Vagina (tissue), 2 donors: ENCODE measurements around the gene PAPPA.

Source experiments
- POLR2AphosphoS5 ChIP-seq, 2 donors: sonication (generic); formaldehyde crosslinking; IDR thresholded peaks; one replicate each; pipeline ENCODE4 v1.9.0; 2017; ENCODE audit warnings: antibody characterized with exemption in 2 of 2, mild to moderate bottlenecking in 2 of 2, low read depth in 1 of 2; ENCODE audit not compliant: insufficient read depth in 1 of 2
- TF ChIP-seq, protein P1 (sequence below), 3 experiments: fragments of 450-650 bp in 2 of 3; fragments of 200-600 bp in 1 of 3; sonication (generic) in 1 of 3; IDR thresholded peaks; one replicate each; pipeline ENCODE4 v1.5.1; 2017 to 2019; ENCODE audit warnings: antibody characterized with exemption in 3 of 3, mild to moderate bottlenecking in 2 of 3, moderate library complexity in 2 of 3

DNA sequence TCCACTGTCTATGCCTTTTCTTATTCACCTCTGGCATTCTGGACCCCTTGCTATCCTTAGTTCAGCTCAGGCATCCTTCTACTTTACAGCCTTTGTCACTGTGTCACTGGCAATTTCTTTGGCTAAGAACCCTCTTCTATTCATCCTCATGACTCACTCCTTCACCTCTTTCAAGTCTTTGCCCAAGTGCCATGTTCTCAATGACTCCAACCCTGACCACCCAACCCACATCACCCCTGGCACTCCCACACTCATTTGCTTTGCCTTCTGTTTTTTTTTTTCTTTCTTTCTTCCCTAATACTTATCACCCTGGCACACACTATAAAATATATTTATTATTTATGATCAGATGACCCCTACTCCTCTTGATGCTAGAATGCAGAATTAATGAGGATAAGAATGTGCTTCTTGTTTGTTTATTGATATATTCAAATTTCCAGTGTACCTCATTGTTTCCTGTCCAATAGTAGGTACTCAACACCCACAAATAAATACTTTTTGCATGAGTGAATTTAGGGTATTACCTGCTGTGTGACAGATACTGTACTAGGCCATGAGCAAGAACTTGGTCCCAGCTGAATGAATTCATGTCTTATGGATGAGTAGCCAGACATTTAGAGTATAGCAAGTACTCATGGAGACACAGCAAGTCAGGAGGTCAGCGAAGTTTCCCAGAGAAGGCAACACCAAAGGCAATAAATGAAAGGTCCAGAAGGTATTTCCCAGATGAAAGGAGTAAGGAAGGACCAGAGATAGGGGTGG, 236.1 kb downstream of the PAPPA start:
- TF ChIP-seq, protein P1, sequence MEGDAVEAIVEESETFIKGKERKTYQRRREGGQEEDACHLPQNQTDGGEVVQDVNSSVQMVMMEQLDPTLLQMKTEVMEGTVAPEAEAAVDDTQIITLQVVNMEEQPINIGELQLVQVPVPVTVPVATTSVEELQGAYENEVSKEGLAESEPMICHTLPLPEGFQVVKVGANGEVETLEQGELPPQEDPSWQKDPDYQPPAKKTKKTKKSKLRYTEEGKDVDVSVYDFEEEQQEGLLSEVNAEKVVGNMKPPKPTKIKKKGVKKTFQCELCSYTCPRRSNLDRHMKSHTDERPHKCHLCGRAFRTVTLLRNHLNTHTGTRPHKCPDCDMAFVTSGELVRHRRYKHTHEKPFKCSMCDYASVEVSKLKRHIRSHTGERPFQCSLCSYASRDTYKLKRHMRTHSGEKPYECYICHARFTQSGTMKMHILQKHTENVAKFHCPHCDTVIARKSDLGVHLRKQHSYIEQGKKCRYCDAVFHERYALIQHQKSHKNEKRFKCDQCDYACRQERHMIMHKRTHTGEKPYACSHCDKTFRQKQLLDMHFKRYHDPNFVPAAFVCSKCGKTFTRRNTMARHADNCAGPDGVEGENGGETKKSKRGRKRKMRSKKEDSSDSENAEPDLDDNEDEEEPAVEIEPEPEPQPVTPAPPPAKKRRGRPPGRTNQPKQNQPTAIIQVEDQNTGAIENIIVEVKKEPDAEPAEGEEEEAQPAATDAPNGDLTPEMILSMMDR (IDR thresholded peaks at IDR 0.05), result no peak
- TF ChIP-seq POLR2AphosphoS5 (IDR thresholded peaks at IDR 0.05; ENCODE audit: insufficient read depth in 1 of 2, low read depth in 1 of 2), result no peak
